BLaER1 treated with 17β-estradiol and CSF1 and Interleukin-3, amounts not matched to agents 10 nM and 100 nM (cell line): Measurements from ENCODE around the gene NMRAL1.
A peak's percentile ranks its signal among the peaks of the same experiment; 100 is the strongest.

Experiments used
- H3K27ac ChIP-seq, 11 experiments: shearing (Covaris generic); formaldehyde crosslinking; 2 replicates each; pipeline ENCODE4 v1.8.1; 2022
- H3K27me3 ChIP-seq, 11 experiments: shearing (Covaris generic); formaldehyde crosslinking; 2 replicates each; pipeline ENCODE4 v1.8.1; 2022
- H3K36me3 ChIP-seq, 11 experiments: shearing (Covaris generic); formaldehyde crosslinking; 2 replicates each; pipeline ENCODE4 v1.8.1; 2022
- H3K4me1 ChIP-seq, 10 experiments: shearing (Covaris generic); formaldehyde crosslinking; 2 replicates each; pipeline ENCODE4 v1.8.1; 2022
- H3K4me2 ChIP-seq, 11 experiments: shearing (Covaris generic); formaldehyde crosslinking; 2 replicates each; pipeline ENCODE4 v1.8.1; 2022
- H3K4me3 ChIP-seq, 10 experiments: shearing (Covaris generic); formaldehyde crosslinking; 2 replicates each; pipeline ENCODE4 v1.8.1; 2022
- H3K9ac ChIP-seq, 11 experiments: shearing (Covaris generic); formaldehyde crosslinking; 2 replicates each; pipeline ENCODE4 v1.8.1; 2022
- H3K9me3 ChIP-seq, 11 experiments: shearing (Covaris generic); formaldehyde crosslinking; replicated peaks in 1 of 11; 2 replicates each; pipeline ENCODE4 v1.8.1; 2022
- H4K20me1 ChIP-seq, 11 experiments: shearing (Covaris generic); formaldehyde crosslinking; 2 replicates each; pipeline ENCODE4 v1.8.1; 2022
- Cebpa-rat ChIP-seq, 11 experiments: shearing (Covaris generic); IDR thresholded peaks; 2 replicates each; pipeline ENCODE4 v1.8.1; 2022

NMRAL1 gene

DNA sequence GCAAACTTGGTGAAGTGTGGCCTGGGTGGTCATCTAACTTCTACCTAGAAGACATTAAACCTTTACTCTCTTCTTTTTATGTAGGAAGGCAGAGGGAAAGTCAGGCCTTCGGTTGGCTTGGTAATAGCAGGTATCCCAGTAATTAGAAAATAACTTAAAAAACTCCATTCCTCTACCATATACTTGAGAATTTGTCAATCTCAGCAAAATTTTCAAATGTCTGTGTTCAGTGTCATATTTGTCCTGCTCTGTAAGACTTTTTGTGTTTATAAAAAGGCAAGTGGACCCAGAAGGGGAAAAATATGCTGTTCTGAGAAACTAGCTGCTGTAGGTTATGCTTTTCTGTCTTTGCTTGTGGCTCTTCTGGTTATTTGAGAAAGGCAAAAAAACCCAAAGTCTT is 7.5 kb upstream of the NMRAL1 start:
- Histone ChIP-seq H3K9me3 (no peaks in the 10 kb centered on the region), H3K27me3 (no peaks in the 10 kb centered on the region), H3K4me2 (peak overlapping the region in 1 of 11 experiments; percentile 15; a peak in 1 of 22 replicates), H3K4me1 (peaks cover 17 to 46% (median 33%) of the 10 kb centered on the region in 10 experiments), H3K36me3 (peaks cover 33 to 61% (median 41%) of the 10 kb centered on the region in 11 experiments), H3K4me3 (no peak overlapping the region), H3K9ac (peak overlapping the region in 1 of 11 experiments; percentile 28; a peak in 1 of 22 replicates), H4K20me1 (peaks cover 43 to 94% (median 81%) of the 10 kb centered on the region in 11 experiments; a peak in 21 of 22 replicates), H3K27ac (no peak overlapping the region)
- no peak for TF ChIP-seq Cebpa-rat (IDR thresholded peaks at IDR 0.05)

DNA sequence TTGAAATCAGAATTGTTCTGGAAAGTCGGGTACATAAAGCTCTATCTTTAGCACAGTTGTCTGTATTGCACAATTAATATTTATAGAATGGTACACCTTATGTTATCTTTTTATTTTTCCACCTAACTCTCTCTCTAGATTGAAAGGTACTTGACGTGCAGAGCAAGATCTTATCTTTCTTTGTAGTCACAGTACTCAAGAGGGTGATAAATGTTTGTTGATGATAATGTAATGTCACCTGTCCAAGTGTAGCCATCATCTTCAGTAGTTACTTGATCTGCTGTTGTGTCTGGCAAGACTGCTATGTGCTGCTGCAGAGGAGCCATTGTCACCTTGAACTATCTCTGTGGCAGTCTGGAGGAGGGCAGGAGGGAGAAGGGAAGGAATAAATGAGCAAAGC is 7.1 kb upstream of the NMRAL1 start:
- H3K27ac ChIP-seq = no peak overlapping the region

DNA sequence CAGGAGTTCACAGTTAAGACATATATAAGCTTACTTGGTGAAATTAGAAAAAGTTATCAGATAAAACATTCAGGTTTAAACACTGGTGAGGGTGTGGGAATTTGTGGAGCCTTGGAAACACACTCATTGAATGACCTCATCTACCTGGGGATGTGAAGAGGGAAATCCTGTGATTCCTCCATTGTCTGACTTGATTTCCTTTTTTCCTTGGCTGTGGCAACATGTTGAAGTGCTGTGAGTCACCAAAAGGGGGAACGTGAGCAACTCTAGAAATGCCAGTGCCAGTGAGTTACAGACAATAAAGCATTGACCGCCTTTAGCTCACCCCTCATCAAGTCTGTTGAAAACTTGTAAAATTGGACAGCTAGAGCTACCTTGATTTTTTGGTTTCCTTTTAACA is 3.5 kb upstream of the NMRAL1 start:
- Histone ChIP-seq H3K9ac (peak overlapping the region in 8 of 11 experiments; percentile 31 to 92 (median 90); a peak in 7 of 22 replicates), H3K4me1 (peaks cover 45 to 54% (median 51%) of the 10 kb centered on the region in 10 experiments), H3K27ac (peak overlapping the region in 1 of 11 experiments; percentile 90; a peak in 2 of 22 replicates), H3K9me3 (peaks cover 0 to 10% (median 0%) of the 10 kb centered on the region in 11 experiments; a peak in 3 of 22 replicates), H3K4me3 (peak overlapping the region in 9 of 10 experiments; percentile 83 to 99 (median 90); a peak in 11 of 20 replicates), H3K27me3 (no peaks in the 10 kb centered on the region), H3K4me2 (peak overlapping the region; percentile 80 to 98 (median 95)), H3K36me3 (peaks cover 0 to 22% (median 3%) of the 10 kb centered on the region in 11 experiments; a peak in 8 of 22 replicates), H4K20me1 (peaks cover 30 to 66% (median 53%) of the 10 kb centered on the region in 11 experiments; a peak in 21 of 22 replicates)
- no peak for TF ChIP-seq Cebpa-rat (IDR thresholded peaks at IDR 0.05)

More for the DNA sequence above, 7.1 kb upstream of the NMRAL1 start:
- Histone ChIP-seq H3K4me3 (no peak overlapping the region), H3K9ac (no peak overlapping the region), H3K9me3 (no peaks in the 10 kb centered on the region), H3K36me3 (peaks cover 31 to 57% (median 37%) of the 10 kb centered on the region in 11 experiments), H3K4me1 (peaks cover 15 to 42% (median 30%) of the 10 kb centered on the region in 10 experiments), H3K4me2 (peak overlapping the region in 1 of 11 experiments; percentile 15; a peak in 1 of 22 replicates), H3K27me3 (no peaks in the 10 kb centered on the region), H4K20me1 (peaks cover 38 to 94% (median 80%) of the 10 kb centered on the region in 11 experiments; a peak in 21 of 22 replicates)
- no peak for TF ChIP-seq Cebpa-rat (IDR thresholded peaks at IDR 0.05)

DNA sequence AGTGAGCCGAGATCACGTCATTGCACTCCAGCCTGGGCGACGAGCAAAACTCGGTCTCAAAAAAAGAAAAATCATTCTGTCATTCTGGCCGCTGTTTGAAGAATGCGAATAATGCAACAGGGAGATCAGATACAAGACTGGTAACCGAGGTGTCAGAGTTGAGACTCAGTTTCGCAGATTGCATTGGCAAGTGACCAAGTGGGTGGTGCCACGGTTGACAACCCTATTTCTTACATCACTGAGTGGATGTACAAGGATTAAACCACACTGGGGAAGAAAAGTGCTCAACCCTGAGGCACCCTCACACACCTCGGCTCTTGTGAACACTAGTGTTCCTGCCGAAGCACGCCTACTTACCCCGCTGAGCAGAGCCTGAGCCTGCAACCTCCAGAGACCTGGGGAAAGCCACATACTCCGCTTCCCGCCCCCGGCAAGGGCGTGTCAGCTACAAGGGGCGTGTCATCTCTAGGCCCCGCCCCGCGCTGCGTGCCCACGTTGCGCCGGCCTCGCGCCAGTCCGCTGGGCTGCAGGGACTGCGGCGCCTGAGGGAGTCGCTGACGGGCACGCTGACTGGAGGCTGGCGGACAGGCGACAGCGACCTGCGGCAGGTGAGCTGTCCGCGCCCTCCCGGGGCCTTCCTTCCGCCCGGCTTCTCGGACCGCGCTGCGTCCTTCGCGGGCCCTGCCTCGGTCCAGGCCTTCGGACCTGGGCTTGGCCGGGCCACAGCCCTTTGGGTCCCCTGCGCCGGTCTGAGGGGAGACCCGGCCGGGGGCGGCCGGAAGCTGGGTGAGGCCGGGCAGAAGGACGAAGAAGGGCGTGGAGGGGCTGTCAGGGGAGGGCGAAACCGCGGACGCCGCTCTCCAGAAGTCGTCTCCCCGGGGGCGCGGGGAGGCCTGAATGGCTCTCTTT is 1.7 kb upstream of the NMRAL1 start, which contains the start of gene HMOX2:
TSS of gene HMOX2 (plus strand) at position 519 of the 909 bp plus-strand sequence. CDS start 29,127 bp downstream, outside the sequence.
- H3K4me1 ChIP-seq = peaks cover 47 to 56% (median 52%) of the 10 kb centered on the region in 10 experiments
- 0 out of 22 replicates have a peak, but pooled peaks of 1 of the 11 experiments have one; percentile 40 for TF ChIP-seq Cebpa-rat (IDR thresholded peaks at IDR 0.05)
- peak within 1 kb of the TSS; percentile 67 to 93 (median 90) for H3K27ac ChIP-seq
- H3K9ac ChIP-seq = peak within 1 kb of the TSS; percentile 81 to 92 (median 90)
- no peaks in the 10 kb centered on the region for H3K27me3 ChIP-seq
- peaks cover 0 to 25% (median 4%) of the 10 kb centered on the region in 11 experiments; a peak in 9 of 22 replicates for H3K36me3 ChIP-seq
- peaks cover 11 to 48% (median 35%) of the 10 kb centered on the region in 11 experiments; a peak in 17 of 22 replicates for H4K20me1 ChIP-seq
- peaks cover 0 to 10% (median 0%) of the 10 kb centered on the region in 11 experiments; a peak in 3 of 22 replicates for H3K9me3 ChIP-seq
- peak within 1 kb of the TSS; percentile 83 to 99 (median 90) for H3K4me3 ChIP-seq
- peak within 1 kb of the TSS; percentile 80 to 98 (median 95) for H3K4me2 ChIP-seq

DNA sequence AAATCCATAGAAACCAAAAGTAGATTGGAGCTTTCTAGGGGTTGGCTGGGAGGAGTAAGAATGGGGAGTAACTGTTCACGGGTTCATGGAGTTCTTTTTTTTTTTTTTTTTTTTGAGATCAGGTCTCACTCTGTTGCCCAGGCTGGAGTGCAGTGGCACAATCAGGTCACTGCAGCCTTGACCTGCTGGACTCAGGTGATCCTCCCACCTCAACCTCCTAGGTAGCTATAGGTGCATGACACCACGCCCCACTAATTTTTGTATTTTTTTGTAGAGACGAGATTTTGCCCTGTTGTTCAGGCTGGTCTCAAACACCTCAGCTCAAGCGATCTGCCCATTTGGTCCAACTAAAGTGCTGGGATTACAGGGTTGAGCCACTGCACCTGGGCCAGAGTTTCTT is 1.5 kb downstream of the NMRAL1 start:
- no peaks in the 10 kb centered on the region for H3K27me3 ChIP-seq
- H3K4me2 ChIP-seq = peak overlapping the region; percentile 80 to 98 (median 95)
- peaks cover 0 to 10% (median 0%) of the 10 kb centered on the region in 11 experiments; a peak in 3 of 22 replicates for H3K9me3 ChIP-seq
- H3K27ac ChIP-seq = no peak overlapping the region
- peaks cover 37 to 50% (median 43%) of the 10 kb centered on the region in 10 experiments for H3K4me1 ChIP-seq
- H3K4me3 ChIP-seq = peak overlapping the region in 4 of 10 experiments; percentile 29 to 87 (median 77); a peak in 7 of 20 replicates
- no peak for TF ChIP-seq Cebpa-rat (IDR thresholded peaks at IDR 0.05)
- H3K36me3 ChIP-seq = peaks cover 20 to 39% (median 26%) of the 10 kb centered on the region in 11 experiments
- H3K9ac ChIP-seq = peak overlapping the region in 1 of 11 experiments; percentile 6; a peak in 1 of 22 replicates
- peaks cover 0 to 15% (median 5%) of the 10 kb centered on the region in 11 experiments; a peak in 7 of 22 replicates for H4K20me1 ChIP-seq

DNA sequence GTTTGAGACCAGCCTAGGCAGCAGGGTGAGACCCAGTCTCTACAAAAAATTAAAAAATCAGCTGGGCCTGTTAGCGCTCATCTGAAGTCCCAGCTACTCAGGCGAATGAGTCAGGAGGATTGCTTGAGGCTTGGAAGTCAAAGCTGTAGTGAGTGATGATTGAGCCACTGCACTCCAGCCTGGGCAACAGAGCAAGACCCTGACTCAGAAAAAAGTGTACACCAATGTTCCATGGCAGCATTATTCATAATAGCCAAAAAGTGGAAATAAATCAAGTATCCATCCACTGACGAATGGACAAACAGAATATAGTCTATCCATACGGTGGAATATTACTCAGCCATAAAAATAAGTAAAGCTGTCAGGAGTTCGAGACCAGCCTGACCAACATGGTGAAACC is 2.6 kb downstream of the NMRAL1 start:
- Histone ChIP-seq H3K9ac (0 out of 22 replicates have a peak overlapping the region, but pooled peaks of 1 of the 11 experiments have one; percentile 21), H4K20me1 (peaks cover 0 to 6% (median 0%) of the 10 kb centered on the region in 11 experiments; a peak in 3 of 22 replicates), H3K27me3 (no peaks in the 10 kb centered on the region), H3K36me3 (peaks cover 30 to 49% (median 36%) of the 10 kb centered on the region in 11 experiments), H3K4me2 (no peak overlapping the region), H3K9me3 (peaks cover 0 to 10% (median 0%) of the 10 kb centered on the region in 11 experiments; a peak in 3 of 22 replicates), H3K4me1 (peaks cover 30 to 43% (median 34%) of the 10 kb centered on the region in 10 experiments), H3K4me3 (no peak overlapping the region), H3K27ac (no peak overlapping the region)
- no peak for TF ChIP-seq Cebpa-rat (IDR thresholded peaks at IDR 0.05)

DNA sequence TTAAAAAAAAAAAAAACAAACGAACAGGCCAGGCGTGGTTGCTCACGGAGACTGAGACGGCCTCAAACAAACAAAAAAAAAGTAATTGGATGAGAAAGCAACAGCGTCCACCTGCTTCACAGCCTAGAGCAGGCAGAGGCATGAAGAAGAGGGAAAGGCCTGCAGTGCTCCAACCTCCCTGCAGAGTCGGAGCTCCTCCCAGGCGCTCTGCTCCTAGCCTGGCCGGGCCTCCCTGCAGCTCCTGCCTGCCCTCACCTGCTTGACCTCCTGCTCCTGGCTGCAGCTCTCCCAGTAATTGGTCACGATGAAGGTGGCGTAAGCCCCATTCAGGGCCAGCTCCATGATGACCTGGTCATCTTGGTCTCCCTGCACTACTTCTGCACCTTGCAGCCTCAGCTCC is 5.5 kb downstream of the NMRAL1 start:
- no peak for TF ChIP-seq Cebpa-rat (IDR thresholded peaks at IDR 0.05)
- Histone ChIP-seq H3K36me3 (peaks cover 59 to 78% (median 64%) of the 10 kb centered on the region in 11 experiments), H3K27ac (no peak overlapping the region; a peak in 1 of 22 replicates), H3K4me1 (peaks cover 13 to 56% (median 39%) of the 10 kb centered on the region in 10 experiments), H3K9ac (0 out of 22 replicates have a peak overlapping the region, but pooled peaks of 1 of the 11 experiments have one; percentile 18), H3K27me3 (no peaks in the 10 kb centered on the region), H3K9me3 (no peaks in the 10 kb centered on the region), H3K4me2 (no peak overlapping the region), H4K20me1 (peaks cover 0 to 6% (median 0%) of the 10 kb centered on the region in 11 experiments; a peak in 1 of 22 replicates), H3K4me3 (no peak overlapping the region)

DNA sequence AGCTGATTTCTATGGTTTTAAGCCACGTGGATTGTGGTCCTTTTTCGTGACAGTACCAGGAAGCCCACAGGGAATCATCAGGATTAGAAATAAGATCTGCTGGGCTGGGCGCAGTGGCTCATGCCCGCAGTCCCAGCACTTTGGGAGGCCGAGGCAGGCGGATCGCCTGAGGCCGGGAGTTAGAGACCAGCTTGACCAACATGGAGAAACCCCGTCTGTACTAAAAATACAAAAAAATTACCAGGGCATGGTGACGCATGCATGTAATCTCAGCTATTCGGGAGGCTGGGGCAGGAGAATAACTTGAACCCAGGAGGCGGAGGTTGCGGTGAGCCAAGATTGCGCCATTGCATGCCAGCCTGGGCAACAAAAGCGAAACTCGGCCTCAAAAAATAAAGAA is 6.5 kb downstream of the NMRAL1 start:
- Histone ChIP-seq H3K27ac (no peak overlapping the region), H3K4me3 (no peak overlapping the region), H3K4me1 (peaks cover 3 to 55% (median 30%) of the 10 kb centered on the region in 10 experiments), H4K20me1 (peaks cover 0 to 6% (median 0%) of the 10 kb centered on the region in 11 experiments; a peak in 1 of 22 replicates), H3K9ac (no peak overlapping the region), H3K9me3 (no peaks in the 10 kb centered on the region), H3K36me3 (peaks cover 69 to 88% (median 74%) of the 10 kb centered on the region in 11 experiments), H3K4me2 (no peak overlapping the region), H3K27me3 (no peaks in the 10 kb centered on the region)
- TF ChIP-seq Cebpa-rat (IDR thresholded peaks at IDR 0.05) = no peak
